GM10266 (cell line): ENCODE results near the gene ETFBKMT.

Source experiments
- DNase-seq: peaks from one replicate; pipeline ENCODE4 v3.0.0; 2012; ENCODE audit errors: extremely low spot score
- TF ChIP-seq, protein P1 (sequence below): IDR thresholded peaks from 2 replicates; pipeline ENCODE4 v1.5.1; 2012; ENCODE audit warnings: mild to moderate bottlenecking, low read depth; ENCODE audit not compliant: control insufficient read depth, insufficient read depth; ENCODE audit errors: missing control alignments

The ETFBKMT gene

DNA sequence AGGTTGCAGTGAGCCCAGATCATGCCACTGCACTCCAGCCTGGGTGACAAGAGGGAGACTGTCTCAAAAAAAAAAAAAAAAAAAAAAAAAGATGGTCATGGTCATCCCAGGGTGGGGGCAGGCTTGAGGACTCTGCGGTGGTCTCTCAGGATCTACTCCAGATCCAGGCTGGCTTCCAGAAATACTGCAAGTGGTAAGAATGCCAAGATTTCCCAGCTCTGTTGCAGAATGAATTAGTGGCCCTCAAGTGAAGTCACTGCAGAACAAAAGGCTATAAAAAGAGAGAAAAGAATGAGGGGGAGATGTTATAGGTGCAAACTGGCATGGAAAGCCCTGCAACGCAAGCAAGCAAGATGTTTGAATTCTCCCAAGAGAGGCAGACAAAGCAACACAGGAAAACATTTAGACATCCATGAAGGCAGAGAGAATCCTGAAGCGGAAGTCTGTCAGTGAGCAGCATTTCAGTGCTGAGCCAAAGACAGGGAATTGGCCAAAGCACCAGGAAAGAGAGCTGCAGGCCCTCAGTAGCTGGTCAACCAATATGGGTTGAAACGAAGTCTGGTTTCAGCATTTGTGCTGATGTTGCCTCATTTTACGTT is 31.9 kb upstream of the ETFBKMT start:
- TF ChIP-seq, protein P1, sequence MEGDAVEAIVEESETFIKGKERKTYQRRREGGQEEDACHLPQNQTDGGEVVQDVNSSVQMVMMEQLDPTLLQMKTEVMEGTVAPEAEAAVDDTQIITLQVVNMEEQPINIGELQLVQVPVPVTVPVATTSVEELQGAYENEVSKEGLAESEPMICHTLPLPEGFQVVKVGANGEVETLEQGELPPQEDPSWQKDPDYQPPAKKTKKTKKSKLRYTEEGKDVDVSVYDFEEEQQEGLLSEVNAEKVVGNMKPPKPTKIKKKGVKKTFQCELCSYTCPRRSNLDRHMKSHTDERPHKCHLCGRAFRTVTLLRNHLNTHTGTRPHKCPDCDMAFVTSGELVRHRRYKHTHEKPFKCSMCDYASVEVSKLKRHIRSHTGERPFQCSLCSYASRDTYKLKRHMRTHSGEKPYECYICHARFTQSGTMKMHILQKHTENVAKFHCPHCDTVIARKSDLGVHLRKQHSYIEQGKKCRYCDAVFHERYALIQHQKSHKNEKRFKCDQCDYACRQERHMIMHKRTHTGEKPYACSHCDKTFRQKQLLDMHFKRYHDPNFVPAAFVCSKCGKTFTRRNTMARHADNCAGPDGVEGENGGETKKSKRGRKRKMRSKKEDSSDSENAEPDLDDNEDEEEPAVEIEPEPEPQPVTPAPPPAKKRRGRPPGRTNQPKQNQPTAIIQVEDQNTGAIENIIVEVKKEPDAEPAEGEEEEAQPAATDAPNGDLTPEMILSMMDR = no peak
- DNase-seq = no peak

DNA sequence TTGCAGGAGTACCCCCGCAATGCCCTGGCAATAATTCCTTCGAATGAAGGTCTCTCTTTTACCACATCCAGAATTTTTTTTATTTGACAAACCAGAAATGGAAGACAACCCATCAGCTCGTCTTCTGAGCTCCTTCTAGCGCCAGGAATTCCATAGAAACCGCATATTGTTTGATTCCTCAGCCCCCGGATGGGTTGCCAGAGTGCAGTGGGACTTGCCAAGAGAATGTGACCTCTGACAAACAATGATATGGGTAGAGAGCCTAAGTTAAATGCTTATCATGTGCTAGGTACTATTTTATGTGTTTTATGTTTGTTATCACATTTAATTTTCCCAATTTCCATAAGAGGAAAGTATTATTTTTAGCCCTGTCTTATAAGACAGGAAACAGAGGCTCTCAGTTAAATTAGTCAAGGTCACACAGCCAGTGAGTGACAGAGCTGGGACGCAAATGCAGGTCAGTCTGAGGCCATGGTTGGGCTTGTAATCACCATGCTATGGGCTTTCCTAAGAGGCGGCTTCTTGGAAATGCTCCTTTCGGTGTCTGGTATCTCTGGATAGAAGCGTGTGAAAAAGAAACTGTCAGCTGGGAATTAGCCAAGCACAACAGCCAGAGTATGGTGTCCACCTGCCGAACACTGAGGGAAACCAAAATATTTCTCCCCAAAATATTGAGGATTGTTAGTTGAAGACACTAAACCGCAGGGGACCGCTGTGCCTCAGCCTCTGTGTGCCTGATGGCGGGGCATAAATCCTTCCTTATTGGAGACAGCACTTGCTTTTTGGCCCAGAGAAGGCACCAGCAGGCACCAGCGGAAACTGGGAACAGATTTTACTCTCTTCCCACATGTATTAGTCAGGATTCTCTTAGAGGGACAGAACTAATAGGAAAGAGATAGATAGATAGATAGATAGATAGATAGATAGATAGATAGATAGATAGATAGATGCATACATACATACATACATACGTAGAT is 29.4 kb upstream of the ETFBKMT start:
- TF ChIP-seq, protein P1 = no peak
- no peak for DNase-seq

DNA sequence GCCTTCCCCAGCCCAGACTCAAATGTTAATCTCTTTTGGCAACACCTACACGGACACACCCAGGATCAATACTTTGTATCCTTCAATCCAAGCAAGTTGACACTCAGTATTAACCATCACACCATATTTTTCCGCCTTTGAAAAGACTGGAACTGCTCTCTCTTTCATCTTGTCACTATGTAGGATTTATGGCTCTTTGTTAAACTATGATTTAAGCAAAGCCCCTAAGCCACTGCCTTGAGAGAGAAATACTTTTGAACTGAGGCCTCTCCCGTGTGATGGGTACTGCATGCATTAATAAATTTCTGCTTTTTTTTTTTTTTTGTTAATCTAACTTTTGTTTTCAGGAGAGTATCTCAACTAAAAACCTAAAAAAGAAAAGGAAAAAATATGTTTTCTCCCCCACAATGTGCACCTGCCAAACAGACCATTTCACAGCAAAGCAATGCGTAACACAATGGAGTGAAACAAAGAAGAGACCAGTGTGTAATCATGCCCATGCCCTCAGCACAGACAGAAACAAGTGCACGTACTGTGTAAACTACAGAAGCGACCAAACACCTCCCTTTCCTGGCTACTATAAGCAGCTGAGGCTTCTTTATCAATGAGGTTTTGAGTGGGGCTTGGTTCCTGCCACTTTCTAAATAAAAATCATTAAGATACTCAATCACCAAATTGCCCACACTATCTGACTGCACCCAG is 28.3 kb upstream of the ETFBKMT start:
- no peak for DNase-seq
- TF ChIP-seq, protein P1 = no peak

- DNase-seq = no peak
- TF ChIP-seq, protein P1 = no peak
Measured at GRCh38 chr12:31631809-31632208, 27.7 kb upstream of the ETFBKMT start.

- no peak for DNase-seq
Measured at GRCh38 chr12:31633464-31633863, 26.0 kb upstream of the ETFBKMT start.

DNA sequence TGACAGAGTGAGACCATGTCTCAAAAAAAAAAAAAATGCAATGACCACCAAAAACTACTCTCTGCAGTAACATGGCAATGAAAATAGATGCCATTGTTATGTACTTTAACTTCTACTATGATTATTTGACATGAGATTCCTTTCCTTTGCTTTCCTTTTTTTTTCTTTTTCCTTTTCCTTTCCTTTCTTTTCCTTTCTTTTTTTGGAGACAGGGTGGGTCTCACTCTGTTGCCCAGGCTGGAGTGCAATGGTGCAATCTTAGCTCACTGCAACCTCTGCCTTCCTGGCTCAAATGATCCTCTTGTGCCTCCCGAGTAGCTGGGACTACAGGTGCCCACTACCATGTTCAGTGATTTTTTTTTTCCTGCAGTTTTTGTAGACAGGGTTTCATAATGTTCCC is 24.9 kb upstream of the ETFBKMT start:
- TF ChIP-seq, protein P1 = no peak
- DNase-seq = no peak

More at GRCh38 chr12:31633464-31633863, 26.0 kb upstream of the ETFBKMT start:
- TF ChIP-seq, protein P1 = no peak
